HG03135 (cell line): Measurements from ENCODE around the gene SHISA9.

Experiments used
- ATAC-seq: cut with Tn5 transposase; IDR thresholded peaks from one replicate; pipeline ENCODE4 v1.9.1; 2021; ENCODE audit warnings: mild to moderate bottlenecking, moderate library complexity; ENCODE audit not compliant: unreplicated experiment

The SHISA9 gene

GRCh38 chr16:13242201-13242600 is 340.8 kb downstream of the SHISA9 start:
- ATAC-seq: no peak

DNA sequence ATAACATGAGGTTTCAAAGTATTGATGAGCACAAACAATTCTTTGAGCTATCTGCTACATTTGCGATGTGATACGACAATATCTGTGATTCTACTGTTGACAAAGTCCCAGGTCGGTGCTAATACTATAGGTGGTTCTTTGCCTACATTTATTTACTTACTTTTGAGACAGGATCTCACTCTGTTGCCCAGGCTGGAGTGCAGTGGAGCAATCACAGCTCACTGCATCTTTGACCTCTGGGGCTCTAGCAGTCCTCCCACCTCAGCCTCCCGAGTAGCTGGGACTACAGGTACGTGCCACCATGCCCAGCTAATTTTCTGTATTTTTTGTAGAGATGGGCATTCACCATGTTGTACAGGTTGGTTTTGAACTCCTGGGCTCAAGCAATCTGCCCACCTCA is 343.4 kb downstream of the SHISA9 start:
- no peak for ATAC-seq

DNA sequence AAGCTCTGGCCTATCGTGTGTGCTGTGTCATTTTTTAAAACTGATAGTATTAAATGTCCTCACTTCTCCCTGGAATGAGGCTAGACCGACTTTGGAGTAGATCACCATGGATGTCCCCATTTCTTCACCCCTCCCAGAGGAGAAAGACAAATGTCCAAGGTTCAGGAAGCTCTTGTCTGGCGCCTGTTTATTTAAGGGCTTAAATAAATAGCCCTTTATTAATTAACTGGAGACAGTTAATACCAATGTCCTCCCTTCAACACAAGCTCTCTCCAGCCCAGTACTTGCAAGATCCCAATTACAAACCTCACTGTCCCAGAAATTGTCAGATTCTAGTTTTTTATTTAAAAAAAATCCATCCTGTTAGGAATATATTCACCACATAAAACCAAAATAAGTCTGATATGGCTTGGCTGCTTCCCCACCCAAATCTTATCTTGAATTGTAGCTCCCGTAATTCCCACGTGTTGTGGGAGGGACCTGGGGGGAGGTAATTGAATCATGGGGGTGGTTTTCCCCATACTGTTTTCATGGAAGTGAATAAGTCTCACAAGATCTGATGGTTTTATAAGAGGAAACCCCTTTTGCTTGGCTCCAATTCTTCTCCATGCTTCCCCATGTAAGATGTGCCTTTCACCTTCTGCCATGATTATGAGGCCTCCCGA is 344.4 kb downstream of the SHISA9 start:
- no peak for ATAC-seq

DNA sequence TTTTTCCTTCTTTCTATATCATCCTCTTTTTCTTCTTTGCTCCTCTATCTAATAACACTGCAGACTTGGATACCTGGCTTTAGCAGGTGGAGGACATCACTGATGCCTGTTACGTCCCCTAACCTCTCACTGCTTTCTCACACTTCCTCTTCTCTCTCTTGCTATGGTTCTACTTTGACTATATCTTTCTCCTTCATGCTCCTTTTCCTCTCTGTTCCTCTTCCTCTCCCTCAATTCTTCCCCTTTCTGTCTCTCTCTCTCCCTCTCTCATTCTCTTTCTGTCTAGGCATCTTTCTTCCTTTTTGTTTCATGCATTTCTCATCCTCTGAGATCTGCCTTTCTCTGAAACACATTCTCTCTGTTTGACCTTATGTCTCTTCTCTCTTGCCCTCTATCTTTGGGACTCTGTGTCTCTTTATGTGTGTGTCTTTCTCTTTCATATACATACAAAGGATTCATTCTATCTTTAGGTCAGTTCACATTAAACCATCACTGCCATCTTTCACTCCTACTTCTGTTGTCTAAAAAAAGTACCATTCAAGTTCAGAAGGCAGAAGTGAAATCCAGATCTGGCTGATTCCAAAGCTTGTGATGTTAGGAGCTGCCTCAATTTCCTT is 353.7 kb downstream of the SHISA9 start:
- no peak for ATAC-seq

GRCh38 chr16:13262270-13263090 is 361.1 kb downstream of the SHISA9 start:
- no peak for ATAC-seq

DNA sequence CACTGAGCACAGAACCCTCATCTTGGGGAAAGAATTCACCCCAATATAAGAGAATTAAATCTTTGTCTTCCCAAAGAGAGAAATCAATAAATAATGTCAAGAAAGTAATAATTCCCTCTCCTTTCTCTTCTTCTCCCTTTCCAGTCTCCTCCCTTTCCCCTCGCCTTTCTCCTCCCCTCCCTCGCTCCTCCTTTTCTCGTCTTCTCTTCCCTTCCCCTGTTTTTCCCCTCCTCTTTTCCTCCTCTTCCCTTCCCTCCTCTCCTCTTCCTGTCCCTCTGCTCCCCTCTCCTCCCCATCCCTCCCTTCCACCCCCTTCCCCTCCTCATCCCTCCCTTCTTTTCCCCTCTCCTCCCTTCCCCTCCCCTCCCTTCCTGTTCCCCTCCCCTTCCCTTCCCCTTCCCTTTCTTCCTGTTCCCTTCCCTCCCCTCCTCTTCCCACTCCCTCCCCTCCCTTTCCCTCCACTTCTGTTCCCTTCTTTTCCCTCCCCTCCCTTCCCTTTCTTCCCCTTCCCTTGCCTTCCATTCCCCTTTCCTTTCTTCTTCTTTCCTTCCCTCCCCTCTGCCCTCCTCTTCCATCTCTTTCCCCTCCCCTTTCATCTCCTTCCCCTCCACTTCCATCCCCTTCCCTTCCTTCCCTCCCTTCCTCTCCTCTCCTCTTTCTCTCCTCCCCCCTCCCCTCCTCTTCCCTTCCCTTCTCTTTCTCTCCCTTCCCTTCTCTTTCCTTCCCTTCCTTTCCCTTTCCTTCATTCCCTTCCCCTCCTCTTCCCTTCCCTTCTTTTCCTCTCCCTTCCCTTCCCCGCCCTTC is 363.6 kb downstream of the SHISA9 start:
- ATAC-seq: no peak

DNA sequence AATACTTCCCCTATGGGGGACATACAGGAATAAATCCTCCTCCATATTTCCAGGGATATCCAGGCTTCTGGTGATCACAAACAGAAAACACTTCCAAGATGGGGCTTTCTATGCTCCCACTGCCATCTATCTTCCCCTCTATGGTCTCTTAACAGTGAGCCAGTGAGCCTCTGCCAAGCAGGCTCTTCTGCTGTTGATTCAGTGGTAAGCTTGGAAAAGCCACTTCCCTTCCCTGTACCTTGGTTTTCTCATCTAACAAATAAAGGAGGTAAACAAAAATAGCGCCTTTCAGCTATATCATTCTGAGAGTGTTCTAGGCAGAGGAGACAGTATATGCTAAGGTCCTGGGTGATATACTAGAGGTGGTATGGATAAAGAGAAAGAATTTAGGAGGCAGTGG is 368.0 kb downstream of the SHISA9 start:
- no peak for ATAC-seq

GRCh38 chr16:13269905-13270528 is 368.6 kb downstream of the SHISA9 start:
- ATAC-seq: no peak

DNA sequence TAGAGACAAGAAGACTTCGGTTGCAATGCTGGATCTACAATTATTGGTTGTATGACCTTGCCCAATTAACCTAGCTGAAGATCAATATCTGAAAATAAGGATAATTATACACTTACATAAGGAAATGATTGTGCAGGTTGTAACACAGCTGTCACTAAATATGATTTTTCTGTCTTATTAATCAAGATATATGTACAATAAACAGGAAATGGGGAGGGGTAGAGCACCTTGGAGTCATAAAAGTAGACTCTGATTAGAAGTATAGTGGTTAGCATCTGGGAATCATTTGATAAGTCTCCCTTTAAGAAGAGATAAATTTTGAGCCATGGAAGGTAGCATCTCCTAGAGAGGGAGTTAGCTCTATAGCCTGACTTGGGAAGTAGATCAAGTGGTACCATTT is 369.2 kb downstream of the SHISA9 start:
- no peak for ATAC-seq

GRCh38 chr16:13289515-13289914 is 388.1 kb downstream of the SHISA9 start:
- no peak for ATAC-seq
